Measurements from ENCODE around the gene RTEL1. TPM values are rescaled to one million over a fixed set of nuclear protein-coding genes. Genes with fewer than 3 reads are reported as not detected.
"Not testable (repeated sequence)": the region's sequence is repeated elsewhere in the genome, so short reads cannot be mapped to it uniquely, and the experiment has no call there.

RTEL1 gene
- 10 to 100 TPM; 53.3 to 58.9 TPM for total RNA-seq

DNA sequence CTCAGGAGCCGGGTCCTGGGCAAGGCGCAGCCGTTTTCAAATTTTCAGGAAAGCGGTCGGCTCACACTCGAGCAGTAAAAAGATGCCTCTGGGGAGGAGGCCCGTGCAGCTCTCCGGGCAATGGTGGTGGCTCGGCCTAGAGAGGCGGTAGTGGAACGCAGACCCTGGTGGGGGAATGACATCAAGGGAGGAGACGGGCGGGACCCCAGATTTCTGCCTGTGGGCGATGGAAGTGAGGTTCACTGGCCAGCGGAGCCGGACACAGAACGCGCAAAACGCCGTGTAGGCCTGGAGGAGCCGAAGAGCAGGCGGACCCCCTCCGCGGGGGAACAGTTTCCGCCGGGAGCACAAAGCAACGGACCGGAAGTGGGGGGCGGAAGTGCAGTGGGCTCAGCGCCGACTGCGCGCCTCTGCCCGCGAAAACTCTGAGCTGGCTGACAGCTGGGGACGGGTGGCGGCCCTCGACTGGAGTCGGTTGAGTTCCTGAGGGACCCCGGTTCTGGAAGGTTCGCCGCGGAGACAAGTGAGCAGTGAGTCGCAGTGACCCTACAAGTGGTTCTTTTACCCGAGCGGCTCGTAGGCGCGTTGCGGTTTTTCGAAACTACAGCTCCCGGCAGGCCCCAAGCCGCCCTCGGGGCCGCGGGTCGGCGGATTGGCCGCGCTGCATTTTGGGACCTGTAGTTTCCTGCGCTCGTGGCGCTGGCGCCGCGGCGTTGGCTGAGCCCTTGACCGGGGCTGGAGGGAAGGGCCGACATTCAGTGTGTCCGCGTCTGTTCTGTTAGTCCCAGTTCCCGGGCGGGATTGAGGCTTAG lies at the start of gene RTEL1:
RTEL1 (plus strand) TSS at position 376 of the 812 bp plus-strand sequence. CDS start 1,091 bp downstream, outside the sequence.
- H3K4me3 Mint-ChIP-seq: peak within 1 kb of the TSS; percentile 92
- H3K27ac Mint-ChIP-seq: peak within 1 kb of the TSS; percentile 94
- no peaks in the 10 kb centered on the region for H3K9me3 Mint-ChIP-seq
- CTCF ChIA-PET: interaction anchor here (0.6 to 1.6 kb wide), 11 partner anchors 11 to 462 kb away, joined by 3 to 9 read pairs (median 3); partner anchors contain the start of gene PTK6
- peaks cover 41% of the 10 kb centered on the region for H3K4me1 Mint-ChIP-seq
- H3K36me3 Mint-ChIP-seq (ENCODE audit: low read depth): peaks cover 6% of the 10 kb centered on the region
- peak; percentile 87 for DNase-seq
- H3K27me3 Mint-ChIP-seq: no peaks in the 10 kb centered on the region
- POLR2A ChIA-PET: no interaction called here

- Mint-ChIP-seq H3K27ac (no peak overlapping the region), H3K27me3 (no peaks in the 10 kb centered on the region)
- POLR2A ChIA-PET: interaction anchor here (0.6 kb wide), 1 partner anchor 11 kb away, joined by 3 read pairs; no protein-coding TSS in a partner anchor
These were observed 47.3 kb upstream of the RTEL1 start for GRCh38 chr20:63610581-63611435.

GRCh38 chr20:63611646-63612045 lies 46.5 kb upstream of the RTEL1 start:
- no peak overlapping the region for H3K4me3 Mint-ChIP-seq
- H3K9me3 Mint-ChIP-seq: peaks cover 2% of the 10 kb centered on the region
- H3K27ac Mint-ChIP-seq: no peak overlapping the region
- no peaks in the 10 kb centered on the region for H3K27me3 Mint-ChIP-seq
- no peak for DNase-seq
- CTCF ChIA-PET: interaction anchor here (0.6 to 1.5 kb wide), 3 partner anchors 12 to 70 kb away, joined by 3 read pairs; no protein-coding TSS in a partner anchor
- H3K4me1 Mint-ChIP-seq: peaks cover 2% of the 10 kb centered on the region
- peaks cover 40% of the 10 kb centered on the region for H3K36me3 Mint-ChIP-seq (ENCODE audit: low read depth)
- POLR2A ChIA-PET: interaction anchor here (0.6 kb wide), 1 partner anchor 10 kb away, joined by 3 read pairs; no protein-coding TSS in a partner anchor

More at GRCh38 chr20:63610581-63611435, 47.3 kb upstream of the RTEL1 start:
- Mint-ChIP-seq H3K9me3 (peaks cover 2% of the 10 kb centered on the region), H3K4me1 (peaks cover 2% of the 10 kb centered on the region), H3K36me3 (ENCODE audit: low read depth) (peaks cover 37% of the 10 kb centered on the region), H3K4me3 (no peak overlapping the region)
- DNase-seq: no peak
- CTCF ChIA-PET: interaction anchor here (0.6 to 1.5 kb wide), 3 partner anchors 11 to 69 kb away, joined by 3 read pairs; no protein-coding TSS in a partner anchor

GRCh38 chr20:63612276-63612931 lies 45.7 kb upstream of the RTEL1 start:
- ChIA-PET POLR2A (no interaction called here), CTCF (interaction anchor here (1.2 to 1.5 kb wide), 2 partner anchors 71 to 75 kb away, joined by 3 to 4 read pairs; no protein-coding TSS in a partner anchor)
- DNase-seq: no peak
- no peak overlapping the region for H3K4me3 Mint-ChIP-seq
- peaks cover 2% of the 10 kb centered on the region for H3K4me1 Mint-ChIP-seq
- no peaks in the 10 kb centered on the region for H3K27me3 Mint-ChIP-seq
- H3K36me3 Mint-ChIP-seq (ENCODE audit: low read depth): peaks cover 47% of the 10 kb centered on the region
- H3K27ac Mint-ChIP-seq: no peak overlapping the region
- H3K9me3 Mint-ChIP-seq: peaks cover 2% of the 10 kb centered on the region

DNA sequence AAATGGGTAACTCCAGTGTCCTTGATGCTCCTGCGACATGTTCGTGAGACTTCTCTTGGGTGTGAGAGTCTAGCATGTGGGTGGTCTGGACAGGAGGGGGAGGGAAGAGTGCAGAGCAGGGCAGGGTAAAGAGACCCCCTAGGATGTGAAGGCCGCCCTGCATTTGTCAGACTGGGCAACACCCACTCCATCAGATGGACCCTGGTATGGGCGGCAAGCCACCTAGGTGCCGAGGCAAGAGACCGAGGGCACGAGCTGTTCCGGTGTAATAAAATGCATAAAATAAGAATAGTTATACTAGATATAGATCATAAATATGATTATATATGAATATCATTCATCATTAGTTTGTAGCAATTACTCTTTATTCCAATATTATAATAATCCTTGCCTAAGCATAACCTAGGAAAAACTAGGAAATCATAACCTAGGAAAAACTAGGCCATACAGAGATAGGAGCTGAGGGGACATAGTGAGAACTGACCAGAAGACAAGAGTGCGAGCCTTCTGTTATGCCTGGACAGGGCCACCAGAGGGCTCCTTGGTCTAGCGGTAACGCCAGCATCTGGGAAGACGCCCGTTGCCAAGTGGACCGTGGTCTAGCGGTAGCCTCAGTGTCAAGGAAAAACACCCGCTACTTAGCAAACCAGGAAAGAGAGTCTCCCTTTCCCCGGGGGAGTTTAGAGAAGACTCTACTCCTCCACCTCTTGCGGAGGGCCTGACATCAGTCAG lies 44.1 kb upstream of the RTEL1 start:
- POLR2A ChIA-PET, DNase-seq, H3K9me3 Mint-ChIP-seq, CTCF ChIA-PET, H3K27me3 Mint-ChIP-seq, H3K4me1 Mint-ChIP-seq, H3K27ac Mint-ChIP-seq, H3K4me3 Mint-ChIP-seq: not testable (repeated sequence)
- H3K36me3 Mint-ChIP-seq (ENCODE audit: low read depth): peaks cover 55% of the 10 kb centered on the region

GRCh38 chr20:63617092-63617875 lies 40.8 kb upstream of the RTEL1 start:
- Mint-ChIP-seq H3K27ac (no peak overlapping the region), H3K27me3 (no peaks in the 10 kb centered on the region), H3K4me1 (peaks cover 10% of the 10 kb centered on the region), H3K9me3 (peaks cover 2% of the 10 kb centered on the region), H3K36me3 (ENCODE audit: low read depth) (peaks cover 56% of the 10 kb centered on the region), H3K4me3 (no peak overlapping the region)
- CTCF ChIA-PET: interaction anchor here (0.6 to 1.0 kb wide), 3 partner anchors 13 to 301 kb away, joined by 3 read pairs; no protein-coding TSS in a partner anchor
- POLR2A ChIA-PET: interaction anchor here (0.7 kb wide), 1 partner anchor 255 kb away, joined by 3 read pairs; no protein-coding TSS in a partner anchor
- DNase-seq: no peak

DNA sequence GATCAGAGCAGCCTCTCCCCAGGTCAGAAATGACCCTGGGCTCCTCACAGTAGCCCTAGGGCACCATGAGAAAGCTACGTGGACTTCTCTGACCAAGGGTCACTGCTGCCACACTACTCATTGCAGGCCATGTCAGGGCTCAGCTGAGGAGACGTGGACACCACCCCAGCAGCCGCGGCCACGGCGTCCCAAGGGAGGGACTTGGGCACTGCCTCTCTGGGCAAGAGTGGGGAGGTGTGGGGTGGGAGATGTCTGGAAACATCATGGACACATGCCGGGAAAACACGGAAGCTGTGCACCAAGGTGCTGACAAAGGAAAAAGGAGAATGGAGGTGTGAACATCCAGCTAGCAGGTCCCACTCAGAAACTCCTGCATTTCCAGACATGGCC lies 40.2 kb upstream of the RTEL1 start:
- no peak overlapping the region for H3K27ac Mint-ChIP-seq
- H3K4me3 Mint-ChIP-seq: no peak overlapping the region
- peaks cover 2% of the 10 kb centered on the region for H3K9me3 Mint-ChIP-seq
- DNase-seq: no peak
- ChIA-PET POLR2A (no interaction called here), CTCF (interaction anchor here (0.6 to 1.3 kb wide), 5 partner anchors 14 to 300 kb away, joined by 3 read pairs; no protein-coding TSS in a partner anchor)
- no peaks in the 10 kb centered on the region for H3K27me3 Mint-ChIP-seq
- peaks cover 60% of the 10 kb centered on the region for H3K36me3 Mint-ChIP-seq (ENCODE audit: low read depth)
- peaks cover 15% of the 10 kb centered on the region for H3K4me1 Mint-ChIP-seq

GRCh38 chr20:63618291-63618980 lies 39.7 kb upstream of the RTEL1 start:
- DNase-seq: no peak
- CTCF ChIA-PET: interaction anchor here (0.6 to 1.3 kb wide), 3 partner anchors 23 to 307 kb away, joined by 3 read pairs; no protein-coding TSS in a partner anchor
- POLR2A ChIA-PET: no interaction called here
- Mint-ChIP-seq H3K9me3 (peaks cover 2% of the 10 kb centered on the region), H3K4me1 (peaks cover 14% of the 10 kb centered on the region), H3K4me3 (no peak overlapping the region), H3K27ac (no peak overlapping the region), H3K27me3 (no peaks in the 10 kb centered on the region), H3K36me3 (ENCODE audit: low read depth) (peaks cover 56% of the 10 kb centered on the region)

DNA sequence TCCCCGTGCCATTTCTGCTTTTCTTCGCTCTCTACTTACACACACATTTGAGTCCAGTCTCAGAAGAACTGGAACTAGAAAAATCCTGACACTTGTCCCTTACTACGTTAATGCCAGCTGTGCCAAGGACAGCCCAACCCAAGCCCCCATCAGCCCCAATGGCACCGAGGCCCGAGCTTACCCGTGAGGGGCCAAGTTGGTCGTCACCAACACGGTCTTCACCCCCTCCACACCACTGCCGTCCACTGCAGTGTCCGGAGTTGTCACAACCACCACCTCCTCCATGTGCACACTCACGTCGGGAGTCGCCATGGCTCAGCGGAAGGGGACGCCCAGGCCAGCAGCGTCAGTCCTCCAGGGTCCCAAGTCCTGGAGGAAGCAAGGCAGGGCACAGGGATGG lies 39.0 kb upstream of the RTEL1 start:
- no peak for DNase-seq
- Mint-ChIP-seq H3K27me3 (no peaks in the 10 kb centered on the region), H3K36me3 (ENCODE audit: low read depth) (peaks cover 52% of the 10 kb centered on the region), H3K27ac (no peak overlapping the region), H3K4me3 (no peak overlapping the region), H3K9me3 (peaks cover 2% of the 10 kb centered on the region), H3K4me1 (peaks cover 14% of the 10 kb centered on the region)
- ChIA-PET POLR2A (no interaction called here), CTCF (interaction anchor here (0.6 to 1.3 kb wide), 2 partner anchors 22 to 306 kb away, joined by 3 read pairs; no protein-coding TSS in a partner anchor)

- Mint-ChIP-seq H3K9me3 (peaks cover 2% of the 10 kb centered on the region), H3K4me1 (peaks cover 16% of the 10 kb centered on the region), H3K27me3 (no peaks in the 10 kb centered on the region), H3K4me3 (no peak overlapping the region), H3K36me3 (ENCODE audit: low read depth) (peaks cover 50% of the 10 kb centered on the region), H3K27ac (no peak overlapping the region)
- ChIA-PET POLR2A (no interaction called here), CTCF (no interaction called here)
- DNase-seq: no peak
These were observed 38.6 kb upstream of the RTEL1 start for GRCh38 chr20:63619505-63619904.

GRCh38 chr20:63620991-63621390 lies 37.1 kb upstream of the RTEL1 start:
- Mint-ChIP-seq H3K4me3 (no peak overlapping the region), H3K27ac (no peak overlapping the region), H3K4me1 (peaks cover 28% of the 10 kb centered on the region), H3K36me3 (ENCODE audit: low read depth) (peaks cover 43% of the 10 kb centered on the region), H3K27me3 (no peaks in the 10 kb centered on the region), H3K9me3 (no peaks in the 10 kb centered on the region)
- ChIA-PET CTCF (no interaction called here), POLR2A (no interaction called here)
- no peak for DNase-seq
